Gastroesophageal sphincter (tissue), 3 donors: ENCODE data around the gene GUCA2B.

ENCODE experiments used
- EP300 ChIP-seq: sonication (generic); formaldehyde crosslinking; IDR thresholded peaks from one replicate; pipeline ENCODE4 v1.6.1; 2017; ENCODE audit warnings: antibody characterized with exemption, mild to moderate bottlenecking
- POLR2A ChIP-seq, 2 donors: fragments of 450-650 bp; IDR thresholded peaks; one replicate each; pipeline ENCODE4 v1.6.1; 2017; ENCODE audit warnings: antibody characterized with exemption in 2 of 2, mild to moderate bottlenecking in 2 of 2, moderate library complexity in 1 of 2
- POLR2AphosphoS5 ChIP-seq: sonication (generic); formaldehyde crosslinking; IDR thresholded peaks from one replicate; pipeline ENCODE4 v1.6.1; 2017; ENCODE audit warnings: antibody characterized with exemption
- TF ChIP-seq, protein P1 (sequence below), 4 experiments: fragments of 200-600 bp in 2 of 4; fragments of 450-650 bp in 2 of 4; sonication (generic) in 1 of 4; IDR thresholded peaks; one replicate each; pipeline ENCODE4 v1.5.1; 2017 to 2019; ENCODE audit warnings: antibody characterized with exemption in 4 of 4, mild to moderate bottlenecking in 2 of 4, moderate library complexity in 2 of 4

DNA sequence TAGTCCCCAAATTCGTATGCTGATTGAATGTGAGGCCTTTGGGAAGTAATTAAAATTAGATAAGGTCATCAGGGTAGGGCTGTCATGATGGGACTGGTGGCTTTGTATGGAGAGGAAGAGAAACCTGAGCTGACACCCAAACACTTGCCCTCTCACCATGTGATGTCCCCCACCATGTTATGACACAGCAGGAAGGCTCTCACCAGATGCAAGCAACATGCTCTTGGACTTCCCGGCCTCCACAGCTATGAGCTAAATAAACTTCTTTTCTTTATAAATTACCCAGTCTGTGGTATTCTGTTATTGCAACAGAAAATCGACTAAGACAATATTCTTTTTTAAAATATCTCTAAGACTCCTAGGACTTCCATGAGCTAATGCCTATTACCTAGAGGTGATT, 43.6 kb upstream of the GUCA2B start:
- TF ChIP-seq, protein P1, sequence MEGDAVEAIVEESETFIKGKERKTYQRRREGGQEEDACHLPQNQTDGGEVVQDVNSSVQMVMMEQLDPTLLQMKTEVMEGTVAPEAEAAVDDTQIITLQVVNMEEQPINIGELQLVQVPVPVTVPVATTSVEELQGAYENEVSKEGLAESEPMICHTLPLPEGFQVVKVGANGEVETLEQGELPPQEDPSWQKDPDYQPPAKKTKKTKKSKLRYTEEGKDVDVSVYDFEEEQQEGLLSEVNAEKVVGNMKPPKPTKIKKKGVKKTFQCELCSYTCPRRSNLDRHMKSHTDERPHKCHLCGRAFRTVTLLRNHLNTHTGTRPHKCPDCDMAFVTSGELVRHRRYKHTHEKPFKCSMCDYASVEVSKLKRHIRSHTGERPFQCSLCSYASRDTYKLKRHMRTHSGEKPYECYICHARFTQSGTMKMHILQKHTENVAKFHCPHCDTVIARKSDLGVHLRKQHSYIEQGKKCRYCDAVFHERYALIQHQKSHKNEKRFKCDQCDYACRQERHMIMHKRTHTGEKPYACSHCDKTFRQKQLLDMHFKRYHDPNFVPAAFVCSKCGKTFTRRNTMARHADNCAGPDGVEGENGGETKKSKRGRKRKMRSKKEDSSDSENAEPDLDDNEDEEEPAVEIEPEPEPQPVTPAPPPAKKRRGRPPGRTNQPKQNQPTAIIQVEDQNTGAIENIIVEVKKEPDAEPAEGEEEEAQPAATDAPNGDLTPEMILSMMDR (IDR thresholded peaks at IDR 0.05): no peak
- TF ChIP-seq POLR2A (IDR thresholded peaks at IDR 0.05) (no peak), EP300 (no peak), POLR2AphosphoS5 (no peak)
